ENCODE data around the gene MTRR. TPM values are rescaled to one million over a fixed set of nuclear protein-coding genes. Genes with fewer than 3 reads are reported as not detected.
A peak's percentile ranks its signal among the peaks of the same experiment; 100 is the strongest.

Gene MTRR
- total RNA-seq, 1 experiment from 2014 or later, result 61.2 TPM

DNA sequence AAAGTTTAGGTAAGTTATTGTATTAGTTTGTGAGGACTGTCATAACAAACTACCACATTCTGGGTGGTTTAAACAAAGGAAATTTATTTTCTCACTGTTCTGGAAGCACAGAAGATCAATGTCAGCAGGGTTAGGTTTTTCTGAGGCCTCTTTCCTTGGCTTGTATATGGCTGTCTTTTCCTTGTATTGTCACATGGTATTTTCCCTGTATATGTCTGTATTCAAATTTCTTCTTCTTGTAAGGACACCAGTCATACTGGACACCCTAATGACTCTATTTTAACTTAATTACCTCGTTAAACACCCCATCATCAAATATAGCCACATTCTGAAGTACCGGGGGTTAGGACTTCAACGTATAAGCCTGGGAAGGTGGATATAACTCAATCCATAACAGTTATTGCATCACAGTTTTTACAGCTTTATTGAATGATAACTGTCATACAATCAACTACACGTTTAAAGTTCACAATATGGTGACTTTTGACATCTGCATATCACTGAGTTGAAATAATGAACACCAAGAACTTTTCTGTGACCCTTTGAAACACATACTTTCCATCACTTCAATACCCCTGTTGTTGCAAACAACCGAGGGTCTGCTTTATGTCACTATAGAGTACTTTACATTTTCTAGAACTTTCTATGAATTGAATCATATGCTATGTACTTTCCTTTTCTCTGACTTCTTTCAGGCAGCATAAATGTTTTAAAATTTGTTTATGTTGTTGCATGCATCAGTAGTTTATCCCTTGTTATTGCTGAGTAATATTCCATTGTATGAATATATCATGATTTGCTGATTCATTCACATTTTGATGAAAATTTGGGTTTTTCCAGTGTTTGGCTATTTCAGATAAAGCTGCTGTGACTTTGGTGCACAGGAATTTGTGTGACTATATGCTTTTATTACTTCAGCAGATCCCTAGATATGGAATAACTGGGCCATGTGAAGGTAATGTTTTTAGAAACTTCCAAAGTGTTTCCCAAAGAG lies 48.5 kb downstream of the MTRR start:
- DNase-seq, result no peak
- Mint-ChIP-seq H3K9me3 (ENCODE audit: low read depth, unreplicated experiment) (peaks cover 7% of the 10 kb centered on the region), H3K4me1 (ENCODE audit: low read depth, unreplicated experiment) (no peaks in the 10 kb centered on the region), H3K27me3 (ENCODE audit: unreplicated experiment) (no peaks in the 10 kb centered on the region), H3K27ac (ENCODE audit: unreplicated experiment) (no peak overlapping the region), H3K4me3 (ENCODE audit: low read depth, unreplicated experiment) (no peak overlapping the region), H3K36me3 (ENCODE audit: insufficient read depth, unreplicated experiment) (no peaks in the 10 kb centered on the region)
- TF ChIP-seq, protein P1, sequence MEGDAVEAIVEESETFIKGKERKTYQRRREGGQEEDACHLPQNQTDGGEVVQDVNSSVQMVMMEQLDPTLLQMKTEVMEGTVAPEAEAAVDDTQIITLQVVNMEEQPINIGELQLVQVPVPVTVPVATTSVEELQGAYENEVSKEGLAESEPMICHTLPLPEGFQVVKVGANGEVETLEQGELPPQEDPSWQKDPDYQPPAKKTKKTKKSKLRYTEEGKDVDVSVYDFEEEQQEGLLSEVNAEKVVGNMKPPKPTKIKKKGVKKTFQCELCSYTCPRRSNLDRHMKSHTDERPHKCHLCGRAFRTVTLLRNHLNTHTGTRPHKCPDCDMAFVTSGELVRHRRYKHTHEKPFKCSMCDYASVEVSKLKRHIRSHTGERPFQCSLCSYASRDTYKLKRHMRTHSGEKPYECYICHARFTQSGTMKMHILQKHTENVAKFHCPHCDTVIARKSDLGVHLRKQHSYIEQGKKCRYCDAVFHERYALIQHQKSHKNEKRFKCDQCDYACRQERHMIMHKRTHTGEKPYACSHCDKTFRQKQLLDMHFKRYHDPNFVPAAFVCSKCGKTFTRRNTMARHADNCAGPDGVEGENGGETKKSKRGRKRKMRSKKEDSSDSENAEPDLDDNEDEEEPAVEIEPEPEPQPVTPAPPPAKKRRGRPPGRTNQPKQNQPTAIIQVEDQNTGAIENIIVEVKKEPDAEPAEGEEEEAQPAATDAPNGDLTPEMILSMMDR (IDR thresholded peaks at IDR 0.05; ENCODE audit: unreplicated experiment), result no peak
- intact Hi-C loops (cut with micrococcal nuclease; ENCODE audit: unreplicated experiment), result no loop called here
- CTCF ChIA-PET, result no interaction called here
- no TSS peak for BruUV-seq (replicated peaks)

DNA sequence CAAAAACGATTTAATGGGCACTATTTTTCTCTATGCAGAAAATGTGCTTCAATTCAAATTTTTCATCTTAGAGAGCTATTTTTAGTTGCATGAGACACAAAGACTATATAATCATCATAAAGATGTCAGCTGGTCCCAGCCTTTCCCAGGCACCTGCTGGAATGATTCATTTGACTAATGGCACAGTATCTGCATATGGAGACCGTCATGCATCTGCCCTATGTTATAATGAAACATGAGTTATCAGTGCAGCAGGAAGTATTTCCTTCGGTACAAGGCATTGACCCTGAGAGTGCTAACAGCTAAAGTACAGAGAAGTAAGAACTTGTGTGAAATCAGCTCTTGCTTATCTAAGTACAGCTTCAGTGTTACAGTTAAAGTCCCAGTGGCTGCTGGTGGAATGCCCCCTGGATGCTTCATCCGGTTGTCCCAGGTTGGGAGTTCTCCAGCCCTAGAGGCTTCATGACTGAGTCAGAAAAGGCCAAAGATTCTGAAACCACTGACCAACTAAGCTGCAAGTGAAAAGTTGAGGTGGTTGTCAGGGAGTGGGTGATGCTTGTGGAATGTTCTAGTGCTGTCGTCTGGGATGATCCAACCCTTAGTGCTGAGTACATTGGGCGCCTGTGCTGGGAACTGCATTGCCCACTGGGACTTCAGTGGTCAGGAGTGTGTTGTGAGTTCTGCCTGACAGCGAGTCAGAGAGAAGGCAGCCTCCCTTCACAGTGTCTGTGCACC lies 57.2 kb downstream of the MTRR start:
- no peaks in the 10 kb centered on the region for H3K36me3 Mint-ChIP-seq (ENCODE audit: insufficient read depth, unreplicated experiment)
- no peaks in the 10 kb centered on the region for H3K27me3 Mint-ChIP-seq (ENCODE audit: unreplicated experiment)
- no peak overlapping the region for H3K4me3 Mint-ChIP-seq (ENCODE audit: low read depth, unreplicated experiment)
- TF ChIP-seq, protein P1 (IDR thresholded peaks at IDR 0.05; ENCODE audit: unreplicated experiment), result no peak
- H3K27ac Mint-ChIP-seq (ENCODE audit: unreplicated experiment), result no peak overlapping the region
- intact Hi-C loops (cut with micrococcal nuclease; ENCODE audit: unreplicated experiment), result loop anchor here (5.0 to 10.0 kb wide), 4 partner anchors 256 to 1281 kb away; no protein-coding TSS in a partner anchor
- no peaks in the 10 kb centered on the region for H3K4me1 Mint-ChIP-seq (ENCODE audit: low read depth, unreplicated experiment)
- no peaks in the 10 kb centered on the region for H3K9me3 Mint-ChIP-seq (ENCODE audit: low read depth, unreplicated experiment)
- no TSS peak for BruUV-seq (replicated peaks)
- DNase-seq, result no peak
- CTCF ChIA-PET, result no interaction called here

DNA sequence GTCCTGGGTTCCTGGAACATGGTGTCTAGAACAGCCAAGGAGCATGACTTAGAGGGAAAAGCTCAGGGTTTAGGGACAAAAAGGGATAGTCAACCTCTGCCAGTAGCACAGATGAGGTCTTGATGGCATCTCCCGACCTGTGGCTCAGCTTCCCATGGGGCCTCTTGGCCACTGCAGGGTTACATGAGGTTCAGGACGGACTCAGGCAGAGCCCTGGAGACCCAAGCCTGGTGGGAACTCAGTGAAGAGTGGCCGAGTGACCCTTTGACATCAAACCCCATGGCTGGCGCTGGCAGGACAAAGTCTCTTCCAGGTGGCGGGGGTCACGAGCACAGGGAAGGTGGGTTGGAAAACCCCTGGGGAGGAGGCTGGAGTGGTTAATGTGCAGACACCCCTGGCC lies 57.8 kb downstream of the MTRR start:
- Mint-ChIP-seq H3K36me3 (ENCODE audit: insufficient read depth, unreplicated experiment) (no peaks in the 10 kb centered on the region), H3K9me3 (ENCODE audit: low read depth, unreplicated experiment) (no peaks in the 10 kb centered on the region), H3K4me1 (ENCODE audit: low read depth, unreplicated experiment) (no peaks in the 10 kb centered on the region), H3K27ac (ENCODE audit: unreplicated experiment) (no peak overlapping the region), H3K27me3 (ENCODE audit: unreplicated experiment) (no peaks in the 10 kb centered on the region), H3K4me3 (ENCODE audit: low read depth, unreplicated experiment) (no peak overlapping the region)
- TF ChIP-seq, protein P1 (IDR thresholded peaks at IDR 0.05; ENCODE audit: unreplicated experiment), result no peak
- no TSS peak for BruUV-seq (replicated peaks)
- no peak for DNase-seq
- intact Hi-C loops (cut with micrococcal nuclease; ENCODE audit: unreplicated experiment), result loop anchor here (1.0 to 10.0 kb wide), 5 partner anchors 30 to 1281 kb away; no protein-coding TSS in a partner anchor
- CTCF ChIA-PET, result no interaction called here

DNA sequence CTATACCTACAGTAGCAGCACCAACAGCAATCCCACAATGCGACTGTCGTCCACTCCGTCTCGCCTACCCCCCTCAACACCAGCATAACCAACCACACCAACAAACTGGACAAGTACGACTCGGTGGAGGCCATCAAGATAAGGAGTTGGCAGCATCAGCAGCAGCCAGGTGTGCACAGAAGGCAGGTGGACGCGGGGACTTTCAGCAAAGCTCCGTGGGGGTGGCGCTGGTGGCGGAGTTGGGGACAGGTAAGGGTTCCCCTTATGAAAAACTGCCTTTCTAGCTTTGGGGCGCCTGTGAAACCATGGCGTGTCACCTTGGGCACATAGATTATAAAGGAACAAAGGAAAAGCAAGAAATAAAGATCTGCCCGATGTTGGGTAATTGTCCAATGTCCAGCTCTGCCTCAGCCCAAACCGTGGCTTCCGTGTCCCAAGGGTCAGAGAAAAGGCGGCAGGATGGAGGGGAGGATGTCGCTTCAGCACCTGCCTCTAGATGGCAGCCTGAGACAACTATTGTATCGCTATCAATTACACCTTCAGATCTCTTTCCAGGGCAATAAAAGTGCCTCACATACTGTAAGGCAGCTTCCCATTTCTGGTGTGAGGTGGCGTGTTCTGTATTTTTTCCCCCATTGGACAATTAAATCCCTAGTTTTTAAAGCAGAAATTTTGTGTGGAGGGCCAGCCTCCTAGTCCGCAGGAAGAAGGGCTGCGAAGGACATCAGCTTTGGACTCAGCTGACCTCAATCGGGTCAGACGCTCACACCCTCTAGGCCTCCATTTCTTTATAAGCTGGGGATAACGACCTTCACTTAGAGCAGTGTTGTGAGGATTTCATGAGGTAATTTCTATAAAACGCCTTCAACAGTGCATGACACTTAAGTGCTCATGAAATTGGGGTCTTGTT lies 58.8 kb downstream of the MTRR start:
- TF ChIP-seq, protein P1 (IDR thresholded peaks at IDR 0.05; ENCODE audit: unreplicated experiment), result peak; percentile 78
- no peaks in the 10 kb centered on the region for H3K9me3 Mint-ChIP-seq (ENCODE audit: low read depth, unreplicated experiment)
- peak; percentile 70 for DNase-seq
- H3K27me3 Mint-ChIP-seq (ENCODE audit: unreplicated experiment), result no peaks in the 10 kb centered on the region
- H3K36me3 Mint-ChIP-seq (ENCODE audit: insufficient read depth, unreplicated experiment), result no peaks in the 10 kb centered on the region
- CTCF ChIA-PET, result interaction anchor here (1.2 kb wide), 1 partner anchor 11 kb away, joined by 3 read pairs; no protein-coding TSS in a partner anchor
- no peaks in the 10 kb centered on the region for H3K4me1 Mint-ChIP-seq (ENCODE audit: low read depth, unreplicated experiment)
- no peak overlapping the region for H3K4me3 Mint-ChIP-seq (ENCODE audit: low read depth, unreplicated experiment)
- BruUV-seq (replicated peaks), result no TSS peak
- intact Hi-C loops (cut with micrococcal nuclease; ENCODE audit: unreplicated experiment), result loop anchor here (1.0 to 10.0 kb wide), 5 partner anchors 31 to 1280 kb away; no protein-coding TSS in a partner anchor
- no peak overlapping the region for H3K27ac Mint-ChIP-seq (ENCODE audit: unreplicated experiment)
